Posterior vena cava (tissue), 2 donors: ENCODE data around the gene ZFHX3. TPM values are rescaled to one million over a fixed set of nuclear protein-coding genes. Genes with fewer than 3 reads are reported as not detected.

ENCODE experiments used
- DNase-seq: peaks from one replicate; pipeline ENCODE4 v3.0.0-alpha.2; 2020; ENCODE audit warnings: low spot score
- intact Hi-C, 2 donors: fragments of 100-400 bp; cut with DNase I; formaldehyde crosslinking; loops; one replicate each; pipeline versions ENCODE4 v1.14.1 to v1.14.2; 2022 to 2023
- total RNA-seq, 2 donors: library from RNA; stranded (reverse); fragmentation: NEBNext Ultra II Directional; extraction: Animal tissue kit (Norgen Biotek cat#: 25700); gene quantifications; one replicate each; pipeline ENCODE4 v1.2.1, GENCODE V29; 2021
- donor health status: DM: yes; HTN: yes; CAD: no.
- donor health status: DM: yes; HTN: yes; CAD: no.

The ZFHX3 gene
- total RNA-seq, 2 donors from 2014 or later, result 40.8 to 43.7 TPM

- DNase-seq, result no peak
- intact Hi-C loops, result loop anchor here in 1 of 2 donors (2.0 kb wide), 1 partner anchor 14 kb away; no protein-coding TSS in a partner anchor
These were observed 19.1 kb downstream of the ZFHX3 start for GRCh38 chr16:73028721-73029361.

DNA sequence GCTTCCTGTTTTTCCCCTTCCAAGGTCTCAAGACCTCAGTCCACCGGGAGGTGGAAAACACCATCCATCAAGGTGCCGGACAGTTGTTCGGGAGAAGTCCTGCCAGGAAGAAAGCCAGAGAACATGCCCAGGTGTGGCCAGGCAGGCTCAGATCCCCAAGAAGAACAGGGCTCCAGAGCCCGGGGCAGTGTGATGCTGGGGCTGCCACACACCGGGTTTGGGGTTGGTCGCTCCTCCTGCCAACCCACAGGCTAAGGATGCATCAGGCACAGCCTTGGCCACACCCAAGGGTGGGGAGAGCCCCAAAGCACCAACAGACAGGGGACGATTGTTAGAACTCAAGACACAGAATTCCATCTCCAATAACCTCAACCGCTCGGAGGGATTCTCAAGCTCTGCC, 19.7 kb downstream of the ZFHX3 start:
- intact Hi-C loops, result loop anchor here in 1 of 2 donors (2.0 kb wide), 1 partner anchor 15 kb away; no protein-coding TSS in a partner anchor
- DNase-seq, result no peak

- DNase-seq, result no peak
- intact Hi-C loops, result loop anchor here in 1 of 2 donors (2.0 kb wide), 1 partner anchor 15 kb away; no protein-coding TSS in a partner anchor
These were observed 20.2 kb downstream of the ZFHX3 start for GRCh38 chr16:73027685-73028111.

GRCh38 chr16:73026754-73027684, 20.9 kb downstream of the ZFHX3 start:
- intact Hi-C loops, result no loop called here
- no peak for DNase-seq

GRCh38 chr16:73025856-73026210, 22.1 kb downstream of the ZFHX3 start:
- intact Hi-C loops, result no loop called here
- DNase-seq, result no peak

- DNase-seq, result no peak
- intact Hi-C loops, result no loop called here
These were observed 22.6 kb downstream of the ZFHX3 start for GRCh38 chr16:73025151-73025855.

DNA sequence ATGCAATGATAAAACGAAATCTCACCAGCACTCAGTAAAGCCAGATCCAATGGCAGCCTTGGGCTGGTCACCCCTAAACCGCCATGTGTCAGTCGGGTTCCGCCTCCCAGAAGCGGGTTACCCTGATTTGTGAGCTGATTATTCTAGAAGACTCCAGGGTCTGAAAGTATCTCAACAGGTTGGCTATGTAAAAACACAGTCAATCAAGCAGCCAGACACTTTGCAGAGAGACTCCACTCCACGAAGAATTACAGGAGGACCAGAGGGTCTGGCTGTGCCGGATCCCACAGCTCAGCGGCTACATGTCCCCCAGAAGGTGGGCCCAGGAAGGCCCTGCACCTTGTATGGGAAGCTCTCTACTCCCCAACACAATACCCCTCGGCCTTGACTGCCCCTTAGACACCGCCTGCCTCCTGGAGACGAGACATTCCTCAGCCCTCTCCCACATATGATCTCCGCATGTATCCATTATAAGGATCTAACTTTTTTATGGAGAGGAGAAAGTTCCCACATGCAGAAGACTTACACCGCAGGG, 23.3 kb downstream of the ZFHX3 start:
- intact Hi-C loops, result no loop called here

DNA sequence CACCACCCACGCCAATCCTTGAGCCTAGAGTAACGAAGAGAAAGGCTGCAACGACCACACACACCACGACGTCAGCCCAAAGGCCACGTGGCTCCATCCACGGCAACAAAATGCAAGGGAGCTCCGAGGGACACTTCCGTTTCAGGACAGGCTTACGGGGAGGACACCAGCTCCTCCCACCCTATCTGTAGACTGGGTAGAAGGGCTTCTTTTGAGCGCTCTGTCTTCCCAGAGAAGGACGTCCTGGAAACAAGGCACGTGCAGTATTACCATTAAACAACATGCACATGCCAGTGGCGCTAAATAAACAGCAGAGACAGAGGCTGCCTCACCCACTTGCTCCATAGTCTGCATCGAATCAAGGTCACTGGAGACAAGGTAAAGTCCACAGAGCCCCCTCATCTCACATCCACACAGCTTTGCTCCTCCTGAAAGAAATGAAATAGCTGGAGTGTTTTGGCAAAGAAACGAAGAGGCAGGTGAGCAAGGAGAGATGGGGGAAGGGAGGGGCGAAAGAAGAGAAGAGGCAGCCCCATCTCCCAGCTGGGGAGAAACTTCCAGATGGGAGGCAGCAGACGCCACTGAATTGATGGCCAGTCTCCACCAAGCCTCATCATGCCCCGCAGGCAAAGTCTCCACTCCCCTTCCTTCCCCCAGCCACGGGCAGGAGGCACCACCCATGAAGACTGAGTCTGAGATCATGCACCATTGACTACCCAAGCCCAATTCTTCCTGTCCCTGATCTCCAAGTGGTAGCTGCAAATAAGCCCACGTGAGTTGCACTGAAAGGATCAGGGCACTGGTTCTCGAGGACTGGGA, 24.0 kb downstream of the ZFHX3 start:
- no peak for DNase-seq
- intact Hi-C loops, result loop anchor here in 1 of 2 donors (2.0 kb wide), 1 partner anchor 71 kb away; no protein-coding TSS in a partner anchor

More for the DNA sequence above, 23.3 kb downstream of the ZFHX3 start:
- DNase-seq, result no peak

GRCh38 chr16:73023320-73023719, 24.6 kb downstream of the ZFHX3 start:
- intact Hi-C loops, result loop anchor here in 1 of 2 donors (2.0 kb wide), 1 partner anchor 71 kb away; no protein-coding TSS in a partner anchor
- DNase-seq, result no peak

DNA sequence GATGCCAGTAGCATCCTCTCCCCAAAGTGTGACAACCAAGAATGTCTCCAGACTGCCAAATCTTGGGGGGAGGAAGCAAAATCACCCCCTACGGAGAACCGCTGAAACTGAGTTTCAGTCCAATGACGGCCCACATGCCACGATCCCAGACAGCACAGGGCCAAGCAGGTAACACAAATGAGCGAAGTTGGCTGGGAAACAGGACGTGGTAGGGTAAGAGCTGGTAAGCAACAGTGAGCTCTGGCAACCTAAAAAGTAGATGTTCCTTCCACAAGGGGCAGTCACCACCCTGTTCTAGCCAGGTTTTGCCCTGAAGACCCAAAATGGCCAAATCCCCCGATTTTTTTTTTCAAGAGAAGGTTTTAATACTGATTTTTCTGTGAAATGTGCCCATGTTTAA, 25.4 kb downstream of the ZFHX3 start:
- DNase-seq, result no peak
- intact Hi-C loops, result loop anchor here in 1 of 2 donors (2.0 kb wide), 1 partner anchor 72 kb away; no protein-coding TSS in a partner anchor

DNA sequence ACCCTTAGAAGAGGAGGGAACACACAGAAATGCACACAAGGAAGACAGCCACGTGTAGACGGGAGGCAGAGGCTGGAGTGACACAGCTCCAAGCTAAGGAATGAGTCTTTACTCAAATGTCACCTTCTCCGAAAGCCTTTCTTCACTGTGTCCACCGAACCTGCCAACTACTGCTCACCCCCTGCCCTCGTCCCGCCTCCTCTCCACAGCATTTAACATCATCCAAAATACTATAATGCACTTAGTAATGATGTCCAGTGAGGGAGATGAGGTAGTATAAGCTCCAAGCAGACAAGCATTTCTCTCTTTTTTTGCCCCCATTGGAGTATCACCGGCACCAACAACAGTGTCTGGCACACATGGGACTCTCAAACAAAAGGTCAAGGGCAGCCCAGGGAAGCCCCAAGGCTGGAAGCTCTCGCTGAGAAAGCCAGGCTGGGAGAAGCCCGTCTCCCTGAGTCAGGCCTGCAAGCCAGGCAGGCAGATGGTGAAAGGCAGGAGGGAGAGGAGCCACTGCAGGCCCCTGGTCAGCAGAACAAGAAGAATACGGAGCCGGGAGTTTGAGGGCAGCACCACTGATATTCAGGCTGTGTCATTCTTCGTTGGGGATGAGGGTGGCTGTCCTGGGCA, 25.9 kb downstream of the ZFHX3 start:
- no peak for DNase-seq
- intact Hi-C loops, result loop anchor here in 1 of 2 donors (1.0 to 2.0 kb wide), 2 partner anchors 36 to 73 kb away; no protein-coding TSS in a partner anchor

- peak; percentile 91 for DNase-seq
- intact Hi-C loops, result no loop called here
These were observed 27.5 kb downstream of the ZFHX3 start for GRCh38 chr16:73020409-73020884.

- intact Hi-C loops, result no loop called here
- no peak for DNase-seq
These were observed 28.2 kb downstream of the ZFHX3 start for GRCh38 chr16:73019457-73020362.

- DNase-seq, result no peak
- intact Hi-C loops, result no loop called here
These were observed 29.0 kb downstream of the ZFHX3 start for GRCh38 chr16:73018821-73019456.

DNA sequence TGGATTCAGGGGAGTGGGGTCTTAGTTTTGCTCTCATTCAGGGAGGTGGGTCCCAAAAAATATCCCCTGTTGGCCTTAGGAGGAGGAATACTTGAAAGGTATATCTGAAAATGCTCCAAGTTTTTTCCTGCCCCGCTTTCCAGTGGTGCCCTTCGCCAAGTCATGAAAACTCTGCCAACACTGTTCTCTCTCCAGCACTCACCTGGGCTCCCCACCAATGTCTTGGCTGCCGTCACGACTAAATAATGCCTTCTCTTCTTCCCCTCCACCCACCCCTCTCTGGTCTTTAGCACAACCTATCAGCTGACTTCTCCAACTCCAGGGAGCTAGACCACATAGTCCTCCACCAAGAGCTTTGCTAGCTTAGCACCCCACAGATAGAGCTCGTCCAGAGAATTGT, 30.6 kb downstream of the ZFHX3 start:
- no peak for DNase-seq
- intact Hi-C loops, result no loop called here

- no peak for DNase-seq
- intact Hi-C loops, result no loop called here
These were observed 31.5 kb downstream of the ZFHX3 start for GRCh38 chr16:73016488-73016830.
